NOMO-1 (cell line): Measurements from ENCODE around the gene GPR17.

ENCODE experiments used
- DNase-seq, 2 experiments: peaks; one replicate each; lab custom pipeline; 2025; ENCODE audit not compliant: unreplicated experiment in 2 of 2; lab: John Stamatoyannopoulos, UW

Gene GPR17

DNA sequence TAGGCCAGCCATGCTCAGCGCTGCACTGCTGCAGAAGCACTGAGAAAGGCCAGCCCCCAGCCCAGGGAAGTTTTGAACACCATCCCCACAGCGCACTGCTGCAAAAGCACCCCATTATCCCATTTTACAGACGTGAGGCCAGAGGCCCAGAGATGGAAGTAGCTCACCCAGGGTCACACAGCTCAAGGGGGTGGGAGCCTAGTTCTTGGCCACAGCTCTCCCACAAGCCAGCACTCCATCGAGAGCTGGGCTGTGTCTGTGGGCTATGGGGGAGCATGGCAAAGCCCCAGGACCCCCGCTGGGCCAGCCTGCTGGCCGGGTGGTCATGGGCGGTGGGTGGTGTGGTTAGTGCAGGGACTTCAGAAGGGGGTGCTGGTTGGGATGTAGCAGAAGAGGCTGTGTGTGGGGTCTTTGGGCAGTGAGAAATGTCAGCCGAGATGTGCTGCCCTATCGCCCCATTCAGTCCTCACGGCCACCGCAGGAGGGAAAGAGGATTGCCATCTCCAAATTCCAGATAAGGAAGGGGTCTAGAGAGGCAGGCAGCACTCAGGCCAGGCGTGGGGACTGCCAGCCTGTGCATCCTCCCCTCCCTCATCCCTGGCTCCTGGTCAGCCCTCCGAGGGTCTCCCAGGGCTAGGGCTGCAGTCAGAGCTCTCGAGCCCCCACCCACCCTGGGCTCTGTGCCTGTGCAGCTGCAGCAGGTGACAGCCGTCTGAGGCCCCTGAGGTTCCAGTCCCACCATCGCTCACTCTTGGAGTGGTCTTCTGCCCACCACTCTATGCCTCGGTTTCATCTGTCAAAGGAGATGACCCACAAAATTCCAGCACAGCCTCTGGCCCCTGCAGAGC lies 17.0 kb upstream of the GPR17 start:
- DNase-seq: no peak

DNA sequence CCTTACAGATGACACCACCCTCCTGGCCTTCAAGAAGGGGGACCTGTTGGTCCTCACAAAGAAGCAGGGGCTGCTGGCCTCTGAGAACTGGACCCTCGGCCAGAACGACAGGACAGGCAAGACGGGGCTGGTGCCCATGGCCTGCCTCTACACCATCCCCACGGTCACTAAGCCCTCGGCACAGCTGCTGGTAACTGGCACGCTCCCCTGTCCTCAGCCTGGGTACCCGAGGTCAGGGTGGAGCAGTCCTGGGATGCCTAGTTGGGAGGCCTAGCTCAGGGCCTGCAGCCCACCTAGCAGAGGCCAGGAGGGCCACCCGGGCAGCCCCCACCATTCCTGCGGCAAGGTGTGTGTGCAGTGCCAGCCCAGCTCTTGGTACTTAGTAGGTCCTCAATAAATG lies 16.3 kb upstream of the GPR17 start:
- DNase-seq: no peak

DNA sequence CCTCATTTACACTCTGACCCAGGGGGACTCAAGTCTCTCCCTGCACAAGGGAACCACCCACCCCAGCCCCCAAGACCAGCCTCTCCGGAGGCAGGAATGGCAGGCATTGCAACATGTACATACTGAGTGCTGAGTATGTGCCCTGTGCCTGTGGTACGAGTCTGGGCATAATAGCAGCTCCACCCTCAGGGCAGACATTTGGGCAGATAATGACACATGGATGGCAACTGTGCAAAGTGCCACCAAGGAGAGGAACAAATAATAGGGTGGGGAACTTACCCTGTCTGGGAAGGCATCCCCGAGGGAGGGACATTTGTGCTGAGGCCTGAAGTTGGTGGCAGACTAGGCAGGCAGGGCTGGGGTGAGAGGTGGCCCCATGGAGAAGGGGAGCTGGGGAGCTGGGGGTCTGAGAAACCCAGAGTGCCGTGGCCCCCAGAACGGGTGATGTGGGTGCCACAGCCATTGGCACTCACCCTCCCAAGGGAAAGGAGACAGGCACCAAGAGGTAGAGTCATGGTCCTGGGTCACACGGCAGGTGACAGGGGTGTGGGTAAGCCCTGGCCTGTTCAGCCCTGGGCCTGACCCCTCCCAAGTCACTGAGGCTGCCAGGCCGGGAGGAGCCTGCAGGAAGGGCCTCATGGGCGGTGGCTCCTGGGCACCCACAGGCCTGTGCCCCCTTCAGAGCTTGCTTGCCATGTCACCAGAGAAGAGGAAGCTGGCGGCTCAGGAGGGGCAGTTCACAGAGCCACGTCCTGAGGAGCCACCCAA lies 15.7 kb upstream of the GPR17 start:
- no peak for DNase-seq

DNA sequence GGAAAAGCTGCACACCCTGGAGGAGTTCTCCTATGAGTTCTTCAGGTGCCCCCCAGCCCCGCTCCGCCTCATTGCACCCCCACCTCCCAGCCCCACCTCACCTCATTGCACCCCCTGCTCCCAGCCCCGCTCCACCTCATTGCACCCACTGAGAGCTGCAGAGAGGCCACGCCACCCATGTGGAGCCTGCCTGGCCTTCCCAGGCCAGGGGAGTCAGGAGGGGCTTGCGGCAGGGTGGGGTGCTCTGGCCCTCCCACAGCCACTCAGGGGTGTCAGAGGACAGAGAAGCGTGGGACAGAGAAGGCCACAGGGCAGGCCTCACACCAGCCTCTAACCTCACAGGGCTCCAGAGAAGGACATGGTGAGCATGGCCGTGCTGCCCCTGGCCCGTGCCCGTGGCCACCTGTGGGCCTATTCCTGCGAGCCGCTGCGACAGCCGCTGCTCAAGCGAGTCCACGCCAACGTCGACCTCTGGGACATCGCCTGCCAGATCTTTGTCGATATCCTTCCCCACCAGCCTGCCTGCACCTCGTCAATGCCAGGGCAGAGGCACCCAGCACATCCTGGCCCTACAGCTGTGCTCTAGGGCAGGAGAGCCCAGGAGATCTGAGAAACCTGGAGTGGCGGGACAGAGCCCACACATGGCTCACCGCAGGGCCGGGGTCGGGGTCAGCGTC lies 15.0 kb upstream of the GPR17 start:
- DNase-seq: no peak

DNA sequence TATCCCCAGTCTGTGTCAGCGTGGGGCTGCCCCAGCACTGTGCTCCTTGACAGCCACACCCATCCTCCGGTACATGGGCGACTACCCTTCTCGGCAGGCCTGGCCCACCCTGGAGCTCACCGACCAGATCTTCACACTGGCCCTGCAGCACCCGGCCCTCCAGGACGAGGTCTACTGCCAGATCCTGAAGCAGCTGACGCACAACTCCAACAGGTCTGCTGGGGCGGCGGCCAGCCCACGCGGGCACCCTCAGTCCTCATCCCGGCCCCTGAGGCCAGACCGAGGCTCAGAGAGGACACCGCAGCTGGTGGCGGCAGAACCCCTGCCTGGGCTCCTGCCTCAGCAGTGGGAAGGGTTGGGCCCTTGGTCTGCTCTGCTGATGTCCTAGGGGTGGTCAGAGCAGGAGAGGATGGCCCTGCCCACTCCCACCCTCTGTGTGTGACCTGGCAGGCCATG lies 14.4 kb upstream of the GPR17 start:
- no peak for DNase-seq

DNA sequence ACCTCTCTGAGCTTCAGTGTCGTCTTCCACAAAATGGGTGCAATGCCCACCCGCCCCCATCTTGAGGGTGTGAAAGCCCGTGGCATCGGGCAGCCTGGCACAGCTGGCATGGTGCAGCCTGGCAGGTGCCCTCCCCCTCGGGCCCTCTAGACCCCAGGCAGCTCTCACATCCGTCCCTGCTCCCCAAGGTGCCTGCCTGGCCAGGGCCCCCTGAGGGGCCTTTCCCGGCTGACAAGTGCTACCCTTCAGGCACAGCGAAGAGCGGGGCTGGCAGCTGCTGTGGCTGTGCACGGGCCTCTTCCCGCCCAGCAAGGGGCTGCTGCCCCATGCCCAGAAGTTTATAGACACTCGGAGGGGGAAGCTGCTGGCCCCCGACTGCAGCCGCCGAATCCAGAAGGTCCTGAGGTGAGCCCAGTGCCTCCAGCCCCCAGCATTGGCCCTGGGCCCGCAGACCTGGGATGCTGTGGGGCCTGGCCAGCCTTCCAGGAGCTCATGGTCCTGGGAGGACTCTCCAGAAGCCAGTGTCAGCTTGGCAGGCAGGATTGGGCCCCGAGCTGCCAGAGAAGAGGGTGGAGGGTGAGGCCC lies 13.9 kb upstream of the GPR17 start:
- no peak for DNase-seq

DNA sequence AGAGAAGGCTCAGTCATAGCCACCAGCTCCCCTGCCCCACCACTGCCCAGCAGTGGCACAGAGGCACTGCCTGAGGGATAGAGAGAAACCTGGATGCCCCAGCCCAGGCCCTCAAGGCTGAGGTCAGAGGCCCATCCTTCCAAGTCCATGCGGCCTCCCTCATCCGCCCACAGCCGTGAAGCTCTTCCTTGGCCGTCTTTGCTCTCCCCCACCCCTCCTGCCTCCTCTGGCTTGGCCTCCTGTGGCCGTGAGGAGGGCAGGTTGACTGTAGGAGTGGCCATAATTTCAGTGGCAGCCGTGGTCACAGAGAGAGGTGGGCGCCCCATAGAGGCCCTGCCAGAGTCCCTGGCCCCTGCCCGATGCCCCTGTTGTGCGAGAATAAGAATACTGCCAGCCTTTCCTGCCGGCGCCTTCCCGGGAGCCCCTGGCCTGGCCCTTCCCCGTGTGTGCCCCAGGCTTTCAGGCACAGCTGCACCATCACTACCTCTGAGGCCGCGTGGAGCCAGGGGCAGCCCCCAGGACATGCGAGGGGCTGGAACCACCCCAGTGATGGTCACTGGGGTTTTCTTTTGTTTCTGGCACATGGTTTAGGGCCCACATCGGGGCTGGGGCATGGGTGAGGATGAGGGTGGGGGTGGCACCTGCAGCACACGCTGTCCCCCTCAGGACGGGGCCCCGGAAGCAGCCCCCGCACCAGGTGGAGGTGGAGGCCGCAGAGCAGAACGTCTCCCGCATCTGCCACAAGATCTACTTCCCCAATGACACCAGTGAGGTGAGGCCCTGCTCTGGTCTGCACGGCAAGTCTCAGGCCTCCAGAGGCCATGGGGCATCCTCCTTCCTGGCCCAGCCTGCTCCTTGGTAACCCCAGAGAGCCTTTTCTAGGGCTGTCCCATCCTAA lies 13.1 kb upstream of the GPR17 start:
- no peak for DNase-seq

DNA sequence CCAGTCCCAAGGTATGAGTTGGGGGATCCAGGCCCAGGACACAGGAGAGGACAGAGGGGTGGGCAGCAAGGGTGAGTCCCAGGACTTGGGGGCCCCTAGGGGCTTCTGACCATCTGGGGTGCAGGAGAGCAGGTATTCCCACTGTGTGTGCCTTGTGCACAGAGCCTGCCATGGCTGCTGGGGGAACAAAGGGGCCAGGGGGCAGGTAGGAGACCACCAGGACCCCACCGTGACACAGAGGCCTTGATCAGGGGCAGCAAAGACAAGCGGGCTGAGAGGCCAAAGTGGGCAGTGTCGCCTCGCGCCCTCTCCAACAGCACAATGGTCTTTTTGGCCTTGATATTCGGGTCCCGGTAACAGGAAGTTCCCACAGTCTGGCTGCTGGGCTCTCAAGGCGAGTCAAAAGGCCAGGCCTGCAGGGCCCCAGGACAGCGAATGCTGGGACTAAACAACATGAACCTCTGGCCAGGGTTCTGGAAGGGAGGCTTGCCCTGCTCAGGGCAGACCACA lies 12.3 kb upstream of the GPR17 start:
- DNase-seq: no peak

DNA sequence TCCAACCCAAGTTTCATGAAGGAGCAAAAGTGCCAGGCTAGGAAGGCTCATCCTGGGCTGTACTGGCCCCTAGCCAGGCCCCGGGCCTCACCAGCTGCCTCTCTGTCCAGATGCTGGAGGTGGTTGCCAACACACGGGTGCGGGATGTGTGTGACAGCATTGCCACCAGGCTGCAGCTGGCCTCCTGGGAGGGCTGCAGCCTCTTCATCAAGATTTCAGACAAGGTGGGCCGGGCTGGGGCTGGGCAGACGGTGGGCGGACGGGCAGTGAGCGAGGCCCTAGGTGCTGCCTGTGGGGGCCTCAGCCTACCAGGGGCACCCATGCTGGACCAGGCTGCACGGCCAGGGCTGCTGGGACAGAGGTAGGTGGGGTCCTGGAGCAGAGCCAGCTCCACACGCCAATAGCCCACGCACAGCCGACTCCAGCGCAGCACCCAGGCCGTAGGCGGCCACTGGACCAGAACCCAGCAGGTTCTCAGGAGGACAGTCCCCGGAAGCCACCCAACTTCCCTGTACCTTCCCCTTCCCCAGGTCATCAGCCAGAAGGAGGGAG lies 11.8 kb upstream of the GPR17 start:
- DNase-seq: no peak

DNA sequence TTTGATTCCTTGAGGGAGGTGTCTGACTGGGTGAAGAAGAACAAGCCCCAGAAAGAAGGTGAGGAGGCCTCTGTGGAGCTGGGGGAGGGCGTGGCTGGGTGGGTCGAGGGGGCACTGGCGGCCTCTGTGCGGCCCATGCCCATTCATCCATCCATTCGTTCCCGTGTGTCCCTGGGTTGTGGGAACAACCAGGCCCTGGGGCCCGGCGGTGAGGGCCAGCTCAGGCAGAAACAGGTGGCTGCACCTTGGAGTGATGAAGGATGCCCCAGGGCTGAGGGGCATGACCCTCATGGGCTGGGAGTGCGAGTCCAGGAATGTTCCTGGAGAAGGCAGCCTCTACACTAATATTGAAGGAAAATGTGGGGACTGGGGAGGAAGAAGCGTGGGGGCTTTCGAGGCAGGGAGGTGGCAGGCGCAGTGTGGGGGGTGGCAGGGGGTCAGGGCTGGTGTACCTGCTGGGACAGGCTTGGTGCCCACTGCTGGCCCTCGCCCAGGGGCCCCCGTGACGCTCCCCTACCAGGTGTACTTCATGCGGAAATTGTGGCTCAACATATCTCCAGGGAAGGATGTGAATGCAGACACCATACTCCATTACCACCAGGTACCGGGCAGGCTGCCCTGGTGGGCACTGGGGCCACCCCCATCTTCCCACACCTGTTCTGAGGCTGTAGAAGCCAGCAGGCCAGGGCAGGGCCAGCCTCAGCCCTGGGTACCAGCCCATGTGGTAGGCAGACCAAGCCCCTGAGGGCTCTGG lies 11.2 kb upstream of the GPR17 start:
- no peak for DNase-seq

DNA sequence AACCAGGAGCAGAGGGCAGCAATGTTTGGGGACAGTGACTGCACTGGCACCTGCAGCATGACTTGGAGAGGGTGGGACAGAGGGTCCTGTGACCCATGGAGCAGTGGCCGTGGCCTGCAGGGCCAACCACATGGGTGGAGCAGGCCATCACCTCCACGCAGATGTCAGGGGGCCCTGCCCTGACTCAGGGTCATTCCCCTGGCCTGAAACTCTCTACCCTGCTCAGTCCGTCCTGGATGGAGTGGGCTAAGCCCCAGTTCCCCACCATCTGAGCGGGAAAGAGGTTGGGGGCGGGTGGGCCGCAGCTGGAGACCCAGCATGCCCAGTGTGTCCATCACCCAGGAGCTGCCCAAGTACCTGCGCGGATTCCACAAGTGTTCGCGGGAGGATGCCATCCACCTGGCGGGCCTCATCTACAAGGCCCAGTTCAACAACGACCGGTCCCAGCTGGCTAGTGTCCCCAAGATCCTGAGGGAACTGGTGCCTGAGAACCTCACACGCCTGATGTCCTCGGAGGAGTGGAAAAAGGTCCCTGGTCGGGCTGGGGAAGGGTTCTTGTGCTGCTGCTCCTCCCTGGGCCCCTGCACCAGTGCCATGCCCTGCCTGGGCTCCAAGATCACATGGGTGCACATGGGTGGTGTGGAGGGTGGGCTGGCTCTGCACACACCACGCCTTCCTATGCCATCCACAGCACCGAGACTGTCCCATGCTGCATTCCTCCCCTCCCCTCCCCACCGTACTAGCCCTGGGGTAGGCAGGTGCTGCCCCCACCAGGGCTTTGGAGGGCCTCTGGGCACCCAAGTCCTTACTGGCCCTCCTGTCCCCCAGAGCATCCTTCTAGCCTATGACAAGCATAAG lies 10.3 kb upstream of the GPR17 start:
- DNase-seq: no peak

DNA sequence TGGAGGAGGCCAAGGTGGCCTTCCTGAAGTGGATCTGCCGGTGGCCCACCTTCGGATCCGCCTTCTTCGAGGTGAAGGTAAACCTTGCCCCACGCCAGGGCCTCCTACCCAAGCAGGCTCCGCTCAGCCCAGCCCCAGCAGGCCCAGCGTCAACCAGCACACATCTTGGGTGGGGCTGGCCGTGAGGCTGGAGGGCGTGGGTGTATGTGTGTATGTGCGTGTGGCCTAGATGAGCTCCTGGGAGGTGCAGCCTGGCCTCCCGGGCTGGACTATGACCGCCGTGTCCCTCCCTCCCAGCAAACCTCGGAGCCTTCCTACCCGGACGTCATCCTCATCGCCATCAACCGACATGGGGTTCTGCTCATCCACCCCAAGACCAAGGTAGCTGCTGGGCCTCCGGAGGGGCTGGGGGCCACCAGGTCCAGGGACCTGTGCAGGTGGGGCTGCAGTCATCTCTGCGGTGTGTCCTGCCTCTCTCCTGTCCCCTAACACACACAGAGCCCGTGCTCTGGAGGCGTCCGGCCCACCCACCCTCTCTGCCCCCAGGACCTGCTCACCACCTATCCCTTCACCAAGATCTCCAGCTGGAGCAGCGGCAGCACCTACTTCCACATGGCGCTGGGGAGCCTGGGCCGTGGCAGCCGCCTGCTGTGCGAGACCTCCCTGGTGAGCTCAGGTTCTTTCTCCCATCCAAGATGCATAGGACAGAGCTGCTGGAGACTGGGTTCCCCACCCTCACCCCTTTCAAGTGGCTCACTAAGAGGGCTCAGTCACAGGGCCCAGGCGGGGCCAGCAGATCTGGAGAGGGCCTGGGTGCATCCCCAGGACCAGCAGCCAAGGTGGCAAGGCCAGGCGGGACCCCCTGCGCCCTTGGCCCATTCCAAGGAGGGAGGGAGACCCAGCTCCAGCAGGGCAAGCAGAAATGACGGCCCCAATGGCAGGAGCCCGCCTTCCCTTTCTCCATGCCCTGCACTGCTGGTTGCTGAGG lies 9.4 kb upstream of the GPR17 start:
- no peak for DNase-seq

DNA sequence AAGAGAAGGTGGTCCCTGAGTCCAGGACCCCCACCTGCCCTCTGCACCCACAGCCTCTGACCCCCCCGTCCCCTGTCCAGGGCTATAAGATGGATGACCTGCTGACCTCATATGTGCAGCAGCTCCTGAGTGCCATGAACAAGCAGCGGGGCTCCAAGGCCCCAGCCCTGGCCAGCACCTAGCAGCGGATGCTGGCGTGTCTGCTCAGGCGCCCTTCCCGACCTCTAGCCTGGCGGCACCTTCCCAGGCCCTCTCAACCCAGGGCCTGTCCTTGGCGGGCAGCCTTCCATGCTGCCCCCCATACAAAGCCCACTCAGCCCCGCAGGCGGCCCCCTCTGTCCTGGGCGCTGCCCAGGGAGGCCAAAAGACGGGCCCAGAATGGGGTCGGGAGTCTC lies 8.7 kb upstream of the GPR17 start:
- no peak for DNase-seq

DNA sequence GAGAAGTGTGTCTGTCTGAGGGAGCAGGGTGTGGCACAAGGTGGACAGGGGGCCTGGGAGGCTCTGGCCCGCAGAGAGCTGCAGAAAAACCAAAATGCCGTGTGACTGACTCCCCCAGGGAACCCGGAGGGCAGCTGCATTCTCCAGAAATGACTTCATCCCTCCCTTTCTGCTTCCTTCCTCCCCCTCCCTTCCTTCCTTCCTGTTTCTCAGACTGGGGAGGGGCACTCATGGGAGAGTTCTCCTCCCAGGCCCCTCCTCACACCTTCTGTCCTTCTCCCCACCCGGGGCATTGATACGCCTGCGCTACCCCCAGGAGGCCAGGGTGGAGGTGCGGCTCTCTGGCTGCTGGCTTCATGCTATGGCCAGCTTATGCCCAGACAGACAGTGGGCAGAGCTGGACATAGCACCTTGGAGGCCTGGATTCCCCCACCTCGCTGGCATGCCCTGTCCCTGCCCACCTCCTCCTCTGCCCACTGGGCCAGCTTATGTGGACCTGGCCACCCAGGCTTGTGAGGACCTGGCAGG lies 8.2 kb upstream of the GPR17 start:
- DNase-seq: no peak

DNA sequence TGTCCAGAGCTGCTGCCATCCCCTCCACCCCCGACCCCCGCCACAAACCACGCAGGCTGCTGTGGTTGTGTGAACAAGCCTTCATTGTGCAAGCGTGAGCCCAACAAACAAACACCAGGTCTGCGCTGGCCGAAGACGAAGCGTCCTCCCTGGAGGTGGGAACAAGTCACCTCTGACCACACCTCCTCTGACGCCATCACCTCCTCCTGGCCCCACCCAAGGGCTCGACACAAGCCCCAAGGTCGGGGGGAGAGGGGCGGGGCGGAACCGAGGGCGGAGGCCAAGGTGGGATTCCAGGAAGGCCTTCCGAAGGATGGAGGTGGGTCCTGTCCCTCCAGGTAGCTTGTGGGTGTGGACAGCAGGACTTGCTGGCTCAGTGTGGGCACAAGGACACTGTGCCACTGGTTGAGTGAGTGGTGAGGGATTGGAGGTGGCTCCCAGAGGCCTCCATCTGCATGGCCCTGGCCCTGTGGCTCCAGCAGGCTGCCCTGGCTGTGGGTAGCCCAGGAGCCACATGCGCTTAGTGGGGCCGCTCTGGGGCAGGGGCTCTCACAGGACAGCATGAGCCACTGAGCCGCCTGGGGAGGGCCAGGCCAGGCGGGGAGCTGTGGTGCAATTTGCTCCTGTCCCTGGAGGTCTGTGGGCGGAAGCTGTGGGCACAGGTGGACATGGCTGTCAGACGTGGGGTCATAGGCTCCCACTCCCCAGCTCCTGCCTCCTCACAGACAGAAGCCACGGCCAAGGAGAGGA lies 7.4 kb upstream of the GPR17 start:
- no peak for DNase-seq

DNA sequence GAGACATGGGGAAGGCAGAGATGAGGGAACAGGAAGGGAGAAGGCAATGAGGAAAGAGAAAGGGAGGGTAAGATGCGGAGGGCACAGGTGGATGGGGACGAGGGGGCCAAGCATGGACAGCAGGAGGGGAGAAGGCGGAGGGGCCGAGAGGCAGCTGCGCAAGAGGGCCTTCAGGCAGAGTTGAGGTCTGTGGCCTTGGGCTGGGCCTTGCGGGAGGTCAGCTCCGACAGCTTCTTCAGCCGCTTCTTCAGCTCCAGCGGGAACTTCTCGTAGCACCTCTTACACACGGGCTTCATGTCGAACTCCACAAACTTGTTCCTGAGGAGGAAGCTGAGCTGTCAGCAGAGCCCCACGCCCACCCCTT lies 6.9 kb upstream of the GPR17 start:
- no peak for DNase-seq
